ENCODE data around the gene EPHA10.
"Not testable (repeated sequence)": the region's sequence is repeated elsewhere in the genome, so short reads cannot be mapped to it uniquely, and the experiment has no call there.

The EPHA10 gene

DNA sequence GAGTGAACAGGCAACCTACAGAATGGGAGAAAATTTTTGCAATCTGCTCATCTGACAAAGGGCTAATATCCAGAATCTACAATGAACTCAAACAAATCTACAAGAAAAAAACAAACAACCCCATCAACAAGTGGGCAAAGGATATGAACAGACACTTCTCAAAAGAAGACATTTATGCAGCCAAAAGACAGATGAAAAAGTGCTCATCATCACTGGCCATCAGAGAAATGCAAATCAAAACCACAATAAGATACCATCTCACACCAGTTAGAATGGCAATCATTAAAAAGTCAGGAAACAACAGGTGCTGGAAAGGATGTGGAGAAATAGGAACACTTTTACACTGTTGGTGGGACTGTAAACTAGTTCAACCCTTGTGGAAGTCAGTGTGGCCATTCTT, 6.5 kb upstream of the EPHA10 start:
- DNase-seq (ENCODE audit: low spot score), result not testable (repeated sequence)

DNA sequence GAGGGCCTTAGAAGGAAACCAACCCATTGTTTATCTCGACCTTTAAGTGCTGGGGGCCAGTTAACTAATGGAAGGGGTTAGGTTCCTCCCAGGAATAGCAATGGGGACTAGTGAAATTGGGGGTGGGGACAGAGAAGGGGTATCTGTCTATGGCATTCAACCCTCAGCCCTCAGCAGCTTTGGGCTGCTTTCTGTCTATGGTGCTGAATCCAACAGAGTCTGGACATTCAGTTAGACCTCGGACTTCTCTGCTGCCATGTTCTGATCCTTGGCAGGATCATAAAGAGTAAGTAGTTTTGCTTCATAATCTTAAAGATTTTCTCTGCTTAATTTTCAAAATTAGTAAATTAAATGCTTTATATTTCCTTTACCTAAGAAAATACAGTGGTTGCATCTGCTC, 2.6 kb upstream of the EPHA10 start:
- DNase-seq (ENCODE audit: low spot score), result no peak

DNA sequence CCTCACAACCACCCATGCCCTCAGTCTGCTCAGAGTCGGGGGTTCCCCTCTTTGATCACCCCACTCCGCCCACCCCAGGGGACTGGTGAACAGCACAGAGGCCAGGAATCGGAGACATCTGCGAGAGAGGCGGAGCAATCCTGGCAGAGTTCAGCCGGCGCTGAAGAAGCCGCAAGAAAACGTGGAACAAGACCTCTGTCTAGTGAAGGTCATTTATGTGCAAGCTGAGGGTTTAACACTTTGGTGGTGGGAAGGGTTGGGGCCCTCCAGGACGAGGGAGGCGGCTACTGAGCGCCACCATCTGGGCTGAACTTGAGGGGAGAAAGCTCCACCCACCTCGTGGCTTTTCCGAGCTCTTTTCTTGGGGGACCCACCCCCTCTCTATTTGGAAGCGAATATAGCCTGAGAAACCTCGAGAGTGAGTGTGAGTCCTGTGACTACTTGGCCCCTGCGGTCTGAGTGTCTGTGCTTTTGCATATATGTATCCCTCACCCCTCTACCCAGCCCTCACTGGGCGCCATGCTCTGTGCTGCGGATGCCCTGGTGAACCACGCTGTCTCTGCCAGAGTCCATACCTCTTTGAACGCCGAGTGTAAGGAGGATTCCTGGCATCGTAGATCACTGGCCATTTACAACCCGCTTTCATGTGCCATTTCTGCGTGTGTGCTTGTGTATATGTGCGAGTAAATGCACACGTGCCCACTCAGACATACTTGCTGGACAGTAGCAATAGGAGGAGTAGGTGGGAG, 1.2 kb upstream of the EPHA10 start:
- DNase-seq (ENCODE audit: low spot score), result no peak

DNA sequence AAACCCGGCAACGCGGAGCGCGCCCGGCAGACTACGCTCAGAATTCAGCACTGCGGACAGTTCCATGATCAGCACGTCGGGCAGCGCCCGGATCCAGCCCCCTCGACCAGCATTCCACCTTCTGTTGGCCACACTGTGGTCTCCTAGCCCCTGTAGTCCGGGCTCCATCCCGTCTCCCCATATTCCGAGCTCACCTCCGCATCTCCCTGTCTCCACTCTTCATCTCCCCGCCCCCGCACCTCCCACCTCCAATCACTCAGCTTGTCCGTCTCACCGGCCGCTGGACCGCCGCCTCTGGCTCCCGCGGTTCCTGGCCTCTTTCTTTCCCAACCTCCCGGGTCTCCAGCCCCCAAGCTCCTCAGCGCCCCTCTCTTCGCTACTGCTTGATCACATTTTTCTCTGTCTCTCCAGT, 500 bp downstream of the EPHA10 start:
- DNase-seq (ENCODE audit: low spot score), result peak; percentile 83

DNA sequence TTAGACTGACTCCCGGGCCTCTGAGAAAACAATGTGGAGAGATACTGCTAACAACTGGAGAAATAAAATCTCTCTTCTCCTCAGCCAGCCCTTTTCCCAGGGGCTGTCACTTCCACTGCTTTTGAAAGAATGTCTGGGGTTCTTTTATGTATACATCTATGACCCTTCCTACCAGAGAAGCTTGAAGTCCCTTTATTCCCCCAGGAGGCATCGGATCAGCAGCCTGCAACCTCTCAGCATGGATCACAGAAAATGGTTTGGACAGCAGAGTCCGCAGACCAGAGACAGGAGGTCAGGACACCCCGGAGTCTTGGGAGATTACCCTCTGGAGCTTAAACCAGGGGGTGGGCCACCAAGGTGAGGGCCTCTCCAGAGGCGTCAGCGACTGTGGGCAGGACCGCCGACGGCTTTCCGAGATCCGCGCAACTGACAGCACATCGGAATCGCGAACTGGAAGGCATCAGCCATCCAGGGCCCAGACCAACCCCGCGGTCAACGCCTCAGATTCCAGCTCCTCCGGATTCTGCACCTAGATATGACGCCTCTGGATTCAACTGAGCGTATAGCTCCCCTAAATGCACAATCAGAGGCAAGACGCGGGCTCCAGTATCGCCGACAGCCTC, 1.0 kb downstream of the EPHA10 start:
- DNase-seq (ENCODE audit: low spot score), result no peak

DNA sequence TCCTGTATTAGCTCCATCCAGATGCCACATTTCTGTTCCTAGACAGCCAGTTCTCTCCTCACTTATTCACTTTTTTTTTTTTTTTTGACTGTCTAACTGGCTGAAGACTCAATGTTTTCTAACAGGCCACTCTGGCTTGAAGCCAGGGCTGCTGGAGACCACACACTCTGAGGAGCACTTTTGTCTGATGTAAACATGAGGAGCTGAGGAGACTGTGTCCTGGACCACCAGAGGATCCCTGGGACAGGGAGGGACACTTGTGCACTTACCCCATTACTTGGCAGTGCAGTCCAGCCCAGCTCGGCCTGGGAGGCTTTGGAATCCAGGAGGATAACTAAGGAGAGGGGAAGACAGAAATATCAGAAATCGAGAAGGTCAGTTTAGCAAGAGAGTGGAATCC, 2.4 kb downstream of the EPHA10 start:
- no peak for DNase-seq (ENCODE audit: low spot score)

DNA sequence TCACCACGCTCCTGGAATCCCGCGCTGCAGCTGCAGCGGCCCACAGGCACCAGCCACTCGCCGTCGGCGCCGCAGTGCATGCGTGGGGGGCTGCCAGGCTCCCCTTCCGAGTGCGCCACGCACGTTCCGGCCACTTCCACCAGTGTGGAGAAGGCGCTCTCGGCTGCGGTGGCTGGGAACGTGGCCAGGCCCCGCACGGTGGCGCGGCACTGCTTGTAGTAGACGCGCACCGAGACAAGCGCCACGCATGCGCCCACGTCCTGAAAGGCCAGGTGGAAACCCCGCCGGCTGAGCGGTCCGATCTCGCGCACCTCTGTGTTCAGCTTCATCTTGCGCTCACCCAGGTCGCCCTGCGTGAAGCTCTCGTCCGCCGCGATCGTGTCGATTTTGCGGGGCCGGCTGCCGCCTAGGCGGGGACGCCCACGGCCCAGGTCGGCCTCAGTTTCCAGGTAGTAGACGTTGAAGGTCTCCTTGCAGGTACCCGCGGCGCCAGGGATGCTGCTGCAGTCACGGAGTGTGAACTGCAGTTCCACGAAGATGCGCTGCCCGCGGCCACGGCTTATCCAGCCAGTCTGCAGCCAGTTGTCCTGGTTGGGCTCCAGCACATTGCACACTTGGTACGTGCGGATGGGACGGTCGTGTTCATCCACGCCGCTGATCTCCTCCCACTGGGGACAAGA, 3.4 kb downstream of the EPHA10 start:
- DNase-seq (ENCODE audit: low spot score), result no peak

DNA sequence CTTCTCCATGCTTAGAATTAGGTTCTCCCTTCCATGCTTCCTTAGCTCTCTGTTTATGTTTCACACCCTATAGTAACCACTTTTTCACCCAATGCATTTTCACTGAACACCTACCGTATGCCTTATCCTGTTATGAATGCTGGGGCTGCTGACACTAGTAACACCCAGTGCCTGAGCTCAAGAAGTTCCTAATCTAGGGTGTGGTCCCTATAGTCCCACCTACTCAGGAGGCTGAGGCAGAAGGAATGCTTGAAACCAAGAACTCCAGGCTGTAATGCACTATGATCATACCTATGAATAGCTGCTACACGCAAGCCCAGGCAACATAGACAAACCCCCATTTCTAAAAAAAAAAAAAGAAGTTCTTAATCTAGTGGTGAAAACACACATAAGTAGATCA, 5.5 kb downstream of the EPHA10 start:
- no peak for DNase-seq (ENCODE audit: low spot score)

DNA sequence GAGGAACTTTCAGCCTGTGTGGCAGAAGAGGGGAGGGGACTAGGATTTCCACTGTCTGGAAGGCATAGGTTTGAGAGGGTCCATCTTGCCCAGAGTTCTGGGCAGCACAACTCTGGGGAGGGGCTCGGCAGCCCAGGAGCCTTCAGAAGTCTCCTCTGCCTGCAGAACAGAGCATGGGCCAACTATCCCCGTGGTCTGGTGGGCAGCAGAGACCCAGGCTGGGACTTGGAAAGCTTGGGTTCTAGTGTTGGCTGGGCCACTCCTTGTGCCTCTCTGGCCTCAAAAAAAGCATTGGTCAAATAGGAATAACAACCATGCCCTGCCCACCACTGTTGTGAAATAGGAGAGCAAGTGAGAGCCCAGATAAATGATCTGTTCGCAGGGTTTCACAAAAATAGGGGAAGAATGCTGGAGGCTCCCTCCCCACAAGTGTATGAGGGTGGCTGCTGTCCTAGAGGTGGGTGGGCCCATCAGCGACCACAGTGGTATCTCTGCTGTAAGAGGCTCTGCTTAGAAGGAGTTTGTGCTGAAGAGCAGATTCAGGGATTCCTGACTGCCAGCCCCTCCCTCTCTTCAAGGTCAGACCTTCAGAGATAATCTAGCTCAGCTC, 8.9 kb downstream of the EPHA10 start:
- DNase-seq (ENCODE audit: low spot score), result no peak

DNA sequence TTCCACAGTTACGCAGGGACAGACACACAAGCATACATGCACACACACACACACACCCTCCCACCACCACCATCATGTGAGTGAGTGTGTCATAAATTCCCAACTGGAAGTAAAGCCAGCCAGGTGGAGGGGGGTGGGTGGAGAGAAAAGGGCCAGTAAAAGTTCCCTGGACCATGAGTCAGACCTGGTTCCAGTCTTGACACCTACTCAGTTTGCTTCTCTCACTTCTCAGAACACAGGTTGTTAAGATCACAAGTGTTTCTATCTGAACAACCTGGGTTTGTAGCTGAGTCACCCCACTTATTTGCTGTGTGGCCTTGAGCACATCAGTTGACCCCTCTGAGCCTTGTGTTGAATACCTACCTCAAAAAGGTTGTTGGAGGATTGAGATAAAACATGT, 9.6 kb downstream of the EPHA10 start:
- DNase-seq (ENCODE audit: low spot score), result no peak

DNA sequence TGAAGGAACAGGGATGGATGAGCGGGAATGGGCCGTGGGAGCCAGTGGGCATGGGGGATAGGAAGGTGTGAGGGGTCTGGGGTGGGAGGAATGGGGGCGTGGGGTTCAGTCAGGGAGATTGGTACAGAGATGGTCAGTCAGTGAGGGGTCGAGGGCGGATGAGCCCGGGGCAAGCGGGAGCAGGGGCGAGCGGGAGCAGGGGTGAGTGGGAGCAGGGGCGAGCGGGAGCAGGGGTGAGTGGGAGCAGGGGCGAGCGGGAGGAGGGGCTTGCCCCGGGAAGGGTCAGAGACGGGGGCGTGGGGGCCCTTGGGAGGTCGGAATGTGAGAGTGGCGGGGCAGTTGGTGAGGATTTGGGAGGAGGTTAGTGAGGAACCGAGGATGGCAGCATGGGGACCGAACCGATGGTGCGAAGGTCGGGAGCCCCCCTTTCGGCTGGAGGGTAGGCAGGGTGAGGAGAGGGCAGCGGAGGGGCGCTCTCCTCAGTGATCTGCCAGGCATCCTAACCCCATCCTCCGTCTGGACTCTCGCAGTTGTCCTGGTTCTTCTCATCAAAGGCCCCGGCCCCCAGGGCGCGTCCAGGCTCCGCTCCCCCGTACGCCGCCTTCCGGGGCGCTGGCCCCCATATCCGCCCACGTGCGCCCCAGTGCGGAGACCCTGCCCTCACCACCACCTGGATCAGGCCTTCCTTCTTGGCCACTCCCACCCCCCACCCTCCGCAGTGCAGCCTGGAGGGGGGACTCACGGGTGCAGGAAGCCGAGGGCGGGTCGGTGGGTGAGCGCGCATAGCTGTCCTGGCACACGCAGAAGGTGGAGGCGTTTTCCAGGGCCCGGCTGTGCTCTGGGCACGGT, 11.2 kb downstream of the EPHA10 start:
- DNase-seq (ENCODE audit: low spot score), result no peak

DNA sequence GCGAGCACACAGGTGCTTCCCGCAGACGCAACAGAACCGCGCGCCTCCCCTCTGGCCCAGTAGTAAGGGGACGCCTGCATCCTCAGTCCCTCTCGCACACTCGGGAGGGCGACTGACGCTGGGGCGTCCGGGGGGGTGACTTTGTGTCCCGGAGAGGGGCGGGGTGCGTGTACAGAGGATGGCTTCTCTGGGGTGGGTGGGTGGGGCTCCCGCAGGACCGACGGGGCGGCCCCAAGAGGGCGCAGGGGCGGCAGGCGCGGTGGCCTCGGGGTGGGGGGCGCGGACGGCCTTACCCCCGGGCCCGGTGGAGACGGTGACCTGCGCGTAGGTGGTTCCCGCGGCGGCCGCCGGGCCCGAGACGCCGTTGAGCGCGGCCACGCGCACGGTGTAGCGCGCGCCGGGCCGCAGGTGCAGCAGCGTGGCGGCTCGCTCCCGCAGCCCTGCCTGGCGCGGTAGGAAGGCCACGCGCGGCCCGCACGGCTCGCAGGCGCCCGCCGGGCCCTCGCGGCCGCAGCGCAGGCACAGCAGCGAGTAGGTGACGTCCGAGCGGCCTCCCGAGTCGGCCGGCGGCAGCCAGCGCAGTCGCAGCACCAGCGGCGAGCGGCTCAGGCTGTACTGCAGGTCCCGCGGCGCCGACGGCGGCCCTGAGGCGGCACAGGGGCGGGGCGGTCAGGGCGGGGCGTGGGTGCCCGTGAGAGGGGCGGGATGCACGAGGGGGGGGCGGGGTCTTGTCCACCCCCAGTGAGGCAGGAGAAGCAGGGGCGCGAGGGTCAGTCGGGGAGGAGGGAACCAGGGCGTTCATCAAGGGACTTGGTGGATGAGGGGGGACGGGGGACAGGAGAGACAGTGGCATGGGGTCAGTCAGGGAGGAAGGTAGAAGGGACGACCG, 12.1 kb downstream of the EPHA10 start:
- DNase-seq (ENCODE audit: low spot score), result peak; percentile 62

DNA sequence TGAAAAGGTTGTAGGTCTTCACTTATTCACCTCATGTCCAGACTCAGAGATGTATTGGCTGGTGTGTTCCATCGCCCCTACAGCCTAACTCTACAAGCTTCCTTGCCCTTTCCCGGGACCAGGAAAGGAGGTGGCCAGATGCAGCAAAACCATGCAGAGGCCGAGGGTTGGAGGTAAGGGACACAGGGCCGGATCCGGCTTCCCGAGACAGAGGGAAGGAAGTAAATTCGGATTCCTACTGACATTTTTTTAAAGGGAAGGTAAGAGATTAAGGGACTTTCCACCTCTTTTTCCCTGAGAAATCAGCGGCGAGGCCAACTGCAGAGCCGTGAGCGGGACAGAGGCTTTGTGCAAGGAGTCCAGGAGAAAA, 12.7 kb downstream of the EPHA10 start:
- no peak for DNase-seq (ENCODE audit: low spot score)

DNA sequence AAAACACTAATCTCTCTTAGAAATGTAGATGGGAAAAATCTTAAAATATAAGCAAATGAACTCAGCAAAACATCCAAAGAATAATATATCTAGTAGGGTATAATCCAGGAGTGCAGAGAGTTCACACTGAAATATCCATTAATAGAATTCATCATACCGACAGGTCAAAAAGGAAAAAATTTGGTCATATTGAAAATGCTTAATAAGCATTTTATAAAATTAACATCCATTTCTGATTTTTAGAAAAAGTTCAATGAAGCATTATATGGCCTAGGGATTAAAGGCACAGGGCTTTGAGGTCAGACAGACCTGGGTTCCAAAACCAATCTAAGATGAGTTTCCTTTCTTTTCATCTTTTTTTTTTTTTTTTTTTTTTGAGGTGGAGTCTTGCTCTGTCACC, 16.4 kb downstream of the EPHA10 start:
- DNase-seq (ENCODE audit: low spot score), result no peak

DNA sequence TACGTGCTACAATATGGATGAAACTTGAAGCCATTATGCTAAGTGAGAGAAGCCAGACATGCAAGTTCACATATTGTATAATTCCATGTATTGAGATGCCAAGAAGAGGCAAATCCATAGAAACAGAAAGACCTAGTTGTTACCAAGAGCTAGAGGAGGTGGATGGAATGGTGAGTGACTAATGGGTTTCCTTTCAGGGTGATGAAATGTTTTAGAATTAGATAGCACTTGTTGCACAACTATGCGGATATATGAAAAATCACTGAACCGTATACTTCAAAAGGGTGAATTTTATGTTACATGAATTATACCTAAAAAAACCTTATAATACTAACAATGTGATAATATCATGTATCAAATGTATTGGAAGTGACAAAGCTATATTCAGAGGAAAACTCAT, 18.1 kb downstream of the EPHA10 start:
- DNase-seq (ENCODE audit: low spot score), result no peak

DNA sequence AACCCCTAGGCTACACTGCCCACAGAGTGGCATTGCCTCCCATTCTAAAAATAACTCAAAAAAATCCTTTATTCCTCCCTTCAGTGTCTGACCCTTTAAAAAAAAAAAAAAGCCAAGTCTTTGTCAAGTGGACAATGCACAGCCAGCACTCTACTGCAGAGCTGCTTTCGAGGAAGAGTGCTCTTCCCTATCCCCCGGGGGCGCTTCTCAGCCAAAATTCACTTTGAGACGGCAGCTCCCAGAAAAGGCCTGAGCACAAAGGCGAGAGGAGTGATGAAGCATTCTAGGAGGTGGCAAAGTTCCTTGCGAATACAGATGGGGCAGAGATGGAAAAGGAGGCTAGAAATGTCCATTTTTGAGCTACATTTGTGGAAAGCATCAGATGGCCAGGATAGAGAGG, 23.3 kb downstream of the EPHA10 start:
- DNase-seq (ENCODE audit: low spot score), result no peak

DNA sequence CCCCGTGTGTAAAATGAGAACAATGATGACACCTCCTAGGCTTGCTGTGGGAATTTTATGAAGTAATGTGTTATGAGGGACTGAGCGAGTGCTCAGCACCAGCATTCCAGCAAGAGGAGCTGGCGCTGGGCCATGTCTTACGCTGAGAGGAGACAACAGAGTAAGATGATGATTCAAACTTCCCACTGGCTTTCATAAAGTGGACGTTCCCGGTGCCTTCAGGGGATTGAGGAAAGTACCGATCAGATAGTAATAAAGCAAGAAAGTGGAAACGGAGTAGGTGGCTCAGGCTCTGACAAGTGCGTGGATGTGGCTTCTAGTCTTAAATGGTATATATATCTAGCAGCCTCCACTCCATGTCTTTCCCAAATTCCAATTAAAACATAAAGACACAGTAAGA, 23.8 kb downstream of the EPHA10 start:
- DNase-seq (ENCODE audit: low spot score), result no peak

DNA sequence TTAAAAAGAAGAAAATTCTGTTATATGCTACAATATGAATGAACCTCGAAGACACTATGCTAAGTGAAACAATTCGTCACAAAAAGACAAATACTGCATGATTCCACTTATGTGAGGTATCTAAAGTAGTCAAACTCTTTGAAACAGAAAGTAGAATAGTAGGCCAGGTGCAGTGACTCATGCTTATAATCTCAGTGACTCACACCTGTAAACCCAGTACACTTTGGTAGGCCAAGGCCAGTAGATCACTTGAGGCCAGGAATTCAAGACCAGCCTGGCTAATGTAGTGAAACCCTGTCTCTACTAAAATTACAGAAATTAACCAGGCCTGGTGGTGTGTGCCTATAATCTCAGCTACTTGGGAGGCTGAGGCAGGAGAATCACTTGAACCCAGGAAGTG, 25.7 kb downstream of the EPHA10 start:
- DNase-seq (ENCODE audit: low spot score), result no peak

DNA sequence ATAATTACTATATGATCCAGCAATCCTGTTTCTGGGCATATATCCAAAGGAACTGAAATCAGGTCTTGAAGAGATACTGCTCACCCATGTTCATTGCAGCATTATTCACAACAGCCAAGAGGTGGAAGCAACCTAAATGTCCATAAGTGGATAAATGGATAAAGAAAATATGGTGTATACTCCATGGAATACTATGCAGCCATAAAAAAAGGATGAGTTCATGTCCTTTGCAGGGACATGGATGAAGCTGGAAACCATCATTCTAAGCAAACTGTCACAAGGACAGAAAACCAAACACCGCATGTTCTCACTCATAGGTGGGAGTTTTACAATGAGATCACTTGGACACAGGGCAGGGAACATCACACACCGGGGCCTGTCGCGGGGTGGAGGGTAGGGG, 26.3 kb downstream of the EPHA10 start:
- not testable (repeated sequence) for DNase-seq (ENCODE audit: low spot score)

DNA sequence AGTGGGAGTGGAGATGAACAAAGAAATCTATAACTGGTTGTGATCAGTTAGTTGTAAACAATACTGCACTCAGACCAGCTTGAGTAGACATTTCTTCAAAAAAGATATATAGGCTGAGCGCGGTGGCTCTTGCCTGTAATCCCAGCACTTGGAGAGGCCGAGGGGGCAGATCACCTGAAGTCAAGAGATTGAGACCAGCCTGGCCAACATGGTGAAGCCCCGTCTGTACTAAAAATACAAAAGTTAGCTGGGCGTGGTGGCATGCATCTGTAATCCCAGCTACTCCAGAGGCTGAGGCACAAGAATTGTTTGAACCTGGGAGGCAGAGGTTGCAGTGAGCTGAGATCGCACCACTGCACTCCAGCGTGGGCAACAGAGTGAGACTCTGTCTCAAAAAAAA, 26.9 kb downstream of the EPHA10 start:
- DNase-seq (ENCODE audit: low spot score), result not testable (repeated sequence)
